Activated CD8-positive, alpha-beta T cell treated with anti-CD3 and anti-CD28 coated beads for 36 hours (primary cell): ENCODE measurements around the gene TMEM151B. TPM values are rescaled to one million over a fixed set of nuclear protein-coding genes. Genes with fewer than 3 reads are reported as not detected.

ENCODE experiments used
- ATAC-seq: fragments of 200-7000 bp; cut with Tn5 transposase; one replicate; pipeline ENCODE4 v1.10.0; 2021; ENCODE audit warnings: mild to moderate bottlenecking, moderate library complexity
- CTCF ChIA-PET: fragments of 350-600 bp; sonication (Branson Sonifier 250); formaldehyde crosslinking; loops from one replicate; lab custom pipeline; 2021; ENCODE audit warnings: antibody characterized with exemption; lab: Charles Lee
- POLR2A ChIA-PET: fragments of 350-600 bp; sonication (Branson Sonifier 250); formaldehyde crosslinking; loops from one replicate; lab custom pipeline; 2021; ENCODE audit warnings: antibody characterized with exemption; lab: Charles Lee
- DNase-seq: peaks from one replicate; pipeline ENCODE4 v3.0.0-alpha.2; 2020
- H3K27ac Mint-ChIP-seq: one replicate; pipeline ENCODE4 v1.8.0; 2021; ENCODE audit warnings: mild to moderate bottlenecking, mixed read lengths
- H3K27me3 Mint-ChIP-seq: one replicate; pipeline ENCODE4 v1.8.0; 2021; ENCODE audit warnings: mixed read lengths
- H3K36me3 Mint-ChIP-seq: one replicate; pipeline ENCODE4 v1.8.0; 2021; ENCODE audit warnings: low read depth, mixed read lengths
- H3K4me1 Mint-ChIP-seq: one replicate; pipeline ENCODE4 v1.8.0; 2021; ENCODE audit warnings: low read depth, mixed read lengths
- H3K4me3 Mint-ChIP-seq: one replicate; pipeline ENCODE4 v1.8.0; 2021; ENCODE audit warnings: mild to moderate bottlenecking, moderate library complexity, mixed read lengths
- H3K9me3 Mint-ChIP-seq: one replicate; pipeline ENCODE4 v1.8.0; 2021; ENCODE audit warnings: mixed read lengths
- CTCF ChIP-seq: fragments of 200-600 bp; IDR thresholded peaks from one replicate; pipeline ENCODE4 v1.8.0; 2022; ENCODE audit warnings: antibody characterized with exemption, mild to moderate bottlenecking
- intact Hi-C: fragments of 100-400 bp; cut with micrococcal nuclease; formaldehyde crosslinking; loops from one replicate; pipeline ENCODE4 v1.10.0; 2022
- total RNA-seq, 2 experiments: library from RNA; stranded (reverse); gene quantifications; one replicate each; pipeline ENCODE4 v1.2.3, GENCODE V29; 2021

The TMEM151B gene
- total RNA-seq, 2 experiments from 2014 or later: 0.05 TPM; not detected in 1

GRCh38 chr6:44298864-44299263, 28.6 kb downstream of the TMEM151B start:
- Mint-ChIP-seq H3K4me1 (peaks cover 11% of the 10 kb centered on the region), H3K36me3 (peaks cover 19% of the 10 kb centered on the region), H3K27ac (no peak overlapping the region), H3K27me3 (peaks cover 23% of the 10 kb centered on the region), H3K9me3 (no peaks in the 10 kb centered on the region), H3K4me3 (no peak overlapping the region)
- no peak for DNase-seq
- CTCF ChIA-PET: interaction anchor here (0.5 to 5.3 kb wide), 6 partner anchors 14 to 612 kb away, joined by 3 to 36 read pairs (median 4); partner anchors contain the start of gene AARS2
- POLR2A ChIA-PET: interaction anchor here (0.6 to 1.4 kb wide), 5 partner anchors 8 to 30 kb away, joined by 3 to 5 read pairs (median 3); no protein-coding TSS in a partner anchor
- intact Hi-C loops: no loop called here
- no peak for ATAC-seq
- TF ChIP-seq CTCF: no peak

GRCh38 chr6:44300292-44300823, 30.1 kb downstream of the TMEM151B start:
- no peak for TF ChIP-seq CTCF
- Mint-ChIP-seq H3K36me3 (peaks cover 22% of the 10 kb centered on the region), H3K9me3 (no peaks in the 10 kb centered on the region), H3K4me3 (no peak overlapping the region), H3K27ac (no peak overlapping the region), H3K4me1 (peaks cover 11% of the 10 kb centered on the region), H3K27me3 (peaks cover 14% of the 10 kb centered on the region)
- no peak for ATAC-seq
- DNase-seq: no peak
- CTCF ChIA-PET: interaction anchor here (15.0 kb wide), 1 partner anchor 32 kb away, joined by 182 read pairs; the partner anchor contains the start of gene TMEM151B
- POLR2A ChIA-PET: interaction anchor here (0.9 to 1.4 kb wide), 2 partner anchors 15 to 46 kb away, joined by 3 read pairs; no protein-coding TSS in a partner anchor
- intact Hi-C loops: no loop called here

- H3K27me3 Mint-ChIP-seq: peaks cover 9% of the 10 kb centered on the region
- H3K4me3 Mint-ChIP-seq: no peak overlapping the region
- no peak for TF ChIP-seq CTCF
- ATAC-seq (no peak), DNase-seq (no peak)
- peaks cover 24% of the 10 kb centered on the region for H3K36me3 Mint-ChIP-seq
- no peak overlapping the region for H3K27ac Mint-ChIP-seq
- POLR2A ChIA-PET: interaction anchor here (0.6 to 1.9 kb wide), 4 partner anchors 16 to 119 kb away, joined by 3 to 5 read pairs (median 3); partner anchors contain the start of gene TMEM151B
- H3K4me1 Mint-ChIP-seq: peaks cover 11% of the 10 kb centered on the region
- CTCF ChIA-PET: interaction anchor here (0.9 to 15.0 kb wide), 4 partner anchors 12 to 35 kb away, joined by 3 to 182 read pairs (median 4); partner anchors contain the start of genes AARS2 and TMEM151B
- no peaks in the 10 kb centered on the region for H3K9me3 Mint-ChIP-seq
- intact Hi-C loops: no loop called here
These were observed 30.9 kb downstream of the TMEM151B start for GRCh38 chr6:44301106-44301505.

GRCh38 chr6:44301782-44302564, 31.7 kb downstream of the TMEM151B start:
- TF ChIP-seq CTCF: no peak
- no peaks in the 10 kb centered on the region for H3K9me3 Mint-ChIP-seq
- no peak overlapping the region for H3K4me3 Mint-ChIP-seq
- no peak for ATAC-seq
- H3K27me3 Mint-ChIP-seq: peaks cover under 1% of the 10 kb centered on the region
- POLR2A ChIA-PET: interaction anchor here (0.6 to 1.9 kb wide), 3 partner anchors 9 to 31 kb away, joined by 3 to 5 read pairs (median 3); partner anchors contain the start of gene TMEM151B
- intact Hi-C loops: no loop called here
- H3K36me3 Mint-ChIP-seq: peaks cover 30% of the 10 kb centered on the region
- DNase-seq: no peak
- H3K4me1 Mint-ChIP-seq: peaks cover 9% of the 10 kb centered on the region
- CTCF ChIA-PET: interaction anchor here (0.9 to 15.0 kb wide), 5 partner anchors 11 to 36 kb away, joined by 3 to 182 read pairs (median 3); partner anchors contain the start of genes AARS2 and TMEM151B
- no peak overlapping the region for H3K27ac Mint-ChIP-seq
